SIG-M5 treated with dmso at 0.1 percent for 504 hours (cell line): ENCODE data around the gene KIF20A.
"Not testable (repeated sequence)": the region's sequence is repeated elsewhere in the genome, so short reads cannot be mapped to it uniquely, and the experiment has no call there.

Experiments
- DNase-seq: peaks from one replicate; lab custom pipeline; 2025; ENCODE audit not compliant: unreplicated experiment; lab: John Stamatoyannopoulos, UW

Gene KIF20A

GRCh38 chr5:138178516-138179276 is at the start of gene KIF20A, which contains the start of gene BRD8:
Gene KIF20A, plus strand, starts transcription at chr5:138179112. Its CDS starts 569 bp downstream, at chr5:138179681.
Gene BRD8, minus strand, starts transcription at chr5:138178630. Its CDS starts 16 bp downstream, at chr5:138178614.
- DNase-seq: peak; percentile 99

DNA sequence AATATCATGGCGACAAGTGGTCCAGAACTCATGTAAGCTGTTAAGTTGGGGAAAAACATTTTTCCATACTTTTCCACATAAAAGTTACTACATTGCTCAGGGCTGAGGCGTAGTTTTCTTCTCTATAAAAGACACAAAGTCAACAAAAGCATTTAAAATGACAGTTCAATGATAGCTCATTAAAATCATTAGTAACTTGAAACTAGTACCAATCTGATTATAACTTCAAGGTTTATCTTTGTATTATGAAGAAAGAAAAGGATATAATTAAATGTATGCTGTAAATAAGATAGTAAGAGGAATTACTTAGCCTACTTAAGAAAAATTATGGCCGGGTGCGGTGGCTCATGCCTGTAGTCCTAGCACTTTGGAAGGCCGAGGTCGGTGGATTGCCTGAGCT is 49.6 kb upstream of the KIF20A start:
- no peak for DNase-seq

DNA sequence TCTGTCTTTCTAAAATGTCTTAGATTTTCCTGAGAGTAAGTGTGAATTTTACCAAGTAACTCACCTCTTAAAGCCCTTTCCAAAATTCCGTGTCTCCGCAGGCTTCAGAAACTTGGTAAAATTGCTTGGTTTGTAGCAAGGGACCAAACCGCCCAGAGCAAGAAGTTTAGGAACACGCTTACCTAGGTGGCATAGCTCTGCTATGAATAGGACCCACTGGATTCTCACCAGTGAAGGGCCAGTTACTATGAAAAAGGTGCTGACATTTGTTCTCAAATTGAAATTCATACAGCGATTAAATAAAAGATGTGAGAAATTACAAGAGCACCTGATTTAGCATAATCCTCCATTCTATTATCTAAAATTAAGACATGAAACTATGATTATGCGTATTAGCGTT is 46.4 kb upstream of the KIF20A start:
- DNase-seq: no peak

- no peak for DNase-seq
Observed at GRCh38 chr5:138138949-138139780, 39.7 kb upstream of the KIF20A start, which contains the start of gene NME5. Gene NME5, minus strand, starts transcription at chr5:138139428. Its CDS starts 648 bp downstream, at chr5:138138780.

GRCh38 chr5:138139781-138140090 is 39.2 kb upstream of the KIF20A start:
- DNase-seq: peak; percentile 22

- no peak for DNase-seq
Observed at GRCh38 chr5:138140268-138140667, 38.6 kb upstream of the KIF20A start.

- no peak for DNase-seq
Observed at GRCh38 chr5:138141734-138142133, 37.2 kb upstream of the KIF20A start.

GRCh38 chr5:138143578-138143977 is 35.3 kb upstream of the KIF20A start:
- DNase-seq: not testable (repeated sequence)

DNA sequence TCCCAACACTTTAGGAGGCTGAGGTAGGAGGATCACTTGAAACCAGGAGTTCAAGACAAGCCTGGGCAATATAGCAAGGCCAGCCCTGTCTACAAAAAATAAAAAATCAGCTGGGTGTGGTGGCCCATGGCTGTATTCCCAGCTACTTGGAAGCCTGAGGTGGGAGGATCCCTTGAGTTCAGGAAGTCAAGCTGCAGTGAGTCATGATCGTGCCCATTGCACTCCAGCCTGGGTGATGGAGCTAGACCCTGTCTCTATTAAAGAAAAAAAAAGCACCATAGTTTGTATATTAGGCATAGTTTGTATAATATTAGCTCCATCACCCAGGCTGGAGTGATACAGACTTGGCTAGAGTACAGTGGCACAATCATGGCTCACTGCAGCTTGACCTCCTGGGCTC is 30.1 kb upstream of the KIF20A start:
- DNase-seq: no peak

DNA sequence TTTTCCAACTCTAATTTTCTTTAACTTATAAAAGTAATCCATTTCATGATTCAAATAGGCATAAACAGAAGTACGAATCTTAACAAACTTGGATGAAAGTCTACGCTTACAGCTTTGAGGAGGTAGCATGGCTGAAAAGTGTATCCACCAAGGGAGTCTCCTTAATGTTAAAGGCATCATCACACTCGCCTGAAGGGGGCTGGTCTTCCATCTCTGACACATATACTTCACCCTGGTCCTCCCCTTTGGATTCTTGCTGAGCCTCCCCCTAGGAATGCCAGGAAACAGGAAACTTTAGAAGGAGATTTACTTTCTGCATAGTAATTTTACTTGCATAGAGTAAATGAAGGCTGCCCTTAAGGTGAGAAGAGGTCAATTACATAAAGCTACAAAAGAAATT is 29.4 kb upstream of the KIF20A start:
- no peak for DNase-seq

- DNase-seq: not testable (repeated sequence)
Observed at GRCh38 chr5:138155977-138156376, 22.9 kb upstream of the KIF20A start.

DNA sequence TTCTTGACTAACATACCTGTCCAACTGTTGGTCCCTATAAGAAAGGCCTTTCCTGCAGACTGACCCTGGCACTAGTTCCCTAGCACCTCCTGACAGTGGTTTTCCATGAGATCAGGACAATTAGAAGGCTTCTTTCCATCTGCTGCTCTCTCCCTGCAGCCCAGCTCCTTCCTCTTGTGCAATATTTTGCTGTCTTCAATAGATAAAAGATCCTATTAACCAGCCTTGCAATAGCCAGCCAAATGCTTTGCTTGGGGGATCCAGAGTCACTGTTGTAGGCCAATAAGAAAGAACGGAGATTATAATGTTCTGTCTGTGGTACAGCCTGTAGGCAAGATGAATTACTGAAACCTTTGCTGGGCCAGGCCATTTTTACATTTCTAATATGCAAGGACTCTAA is 21.3 kb upstream of the KIF20A start:
- no peak for DNase-seq

DNA sequence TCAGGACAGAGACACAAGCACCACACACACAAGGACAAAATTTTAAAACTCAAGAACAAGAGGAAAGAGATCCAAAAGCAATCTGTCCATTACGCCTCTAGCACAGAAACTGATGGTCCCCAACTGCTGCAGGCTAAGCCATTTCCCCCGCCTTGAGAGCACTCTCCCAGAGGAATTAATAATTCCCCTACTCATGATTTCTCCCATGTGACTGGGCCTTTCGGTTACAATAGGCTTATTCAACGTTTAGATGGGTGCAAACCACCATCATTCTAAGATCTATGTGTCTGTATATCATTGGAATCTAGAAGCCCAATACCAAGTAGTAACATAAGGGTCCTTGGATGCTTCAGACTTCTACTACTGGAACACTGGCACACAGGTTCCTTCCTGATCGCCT is 19.2 kb upstream of the KIF20A start:
- DNase-seq: no peak

GRCh38 chr5:138160706-138161105 is 18.2 kb upstream of the KIF20A start:
- DNase-seq: no peak

- DNase-seq: no peak
Observed at GRCh38 chr5:138163721-138164120, 15.2 kb upstream of the KIF20A start.

GRCh38 chr5:138169124-138169523 is 9.8 kb upstream of the KIF20A start:
- DNase-seq: no peak

DNA sequence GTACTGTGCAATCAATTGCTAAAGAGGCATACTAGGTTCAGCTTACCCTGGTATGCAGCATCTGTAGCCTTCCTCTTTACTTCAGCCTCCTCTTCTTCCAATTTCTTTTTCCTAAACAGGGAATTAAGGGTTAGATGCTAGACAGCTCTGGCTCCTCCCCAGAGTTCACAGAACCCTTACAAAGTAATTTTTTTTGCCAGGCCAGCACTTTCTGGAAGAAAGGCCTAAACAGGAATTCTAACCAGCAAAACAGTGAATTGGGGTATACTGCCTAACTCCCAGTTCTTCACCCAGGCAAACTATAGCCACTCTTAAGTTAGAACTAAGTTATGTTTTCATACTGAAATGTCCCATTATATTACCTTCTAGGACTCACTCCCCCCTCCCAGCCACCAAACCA is 8.6 kb upstream of the KIF20A start:
- DNase-seq: no peak

DNA sequence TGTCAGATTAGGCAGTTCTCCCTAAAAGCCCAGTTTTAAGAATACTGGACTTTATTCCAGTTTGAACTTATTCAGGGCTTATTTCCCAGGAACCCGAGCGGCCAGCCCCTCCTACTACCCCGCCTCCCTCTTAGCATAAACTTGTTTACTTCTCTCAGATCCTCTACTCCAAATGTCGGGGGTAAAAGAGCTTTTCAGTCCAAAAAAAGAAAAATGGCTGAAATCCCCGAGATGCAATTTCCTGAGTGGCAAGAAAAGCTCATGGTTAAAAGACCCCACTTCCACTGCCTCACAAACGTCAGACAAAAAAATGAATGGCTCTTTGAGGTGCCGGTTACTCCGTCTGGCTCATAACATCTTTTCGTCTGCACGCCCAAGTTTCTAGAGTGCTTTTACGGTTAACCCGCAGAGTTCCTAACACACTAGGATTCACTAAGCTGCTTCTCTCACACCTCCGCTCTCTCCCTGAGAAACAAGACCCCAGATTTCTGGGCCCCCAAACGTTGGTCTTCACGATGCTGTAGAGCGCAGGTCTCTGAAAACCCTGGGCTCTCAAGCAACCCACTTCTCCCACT is 884 bp upstream of the KIF20A start:
- DNase-seq: peak; percentile 24

DNA sequence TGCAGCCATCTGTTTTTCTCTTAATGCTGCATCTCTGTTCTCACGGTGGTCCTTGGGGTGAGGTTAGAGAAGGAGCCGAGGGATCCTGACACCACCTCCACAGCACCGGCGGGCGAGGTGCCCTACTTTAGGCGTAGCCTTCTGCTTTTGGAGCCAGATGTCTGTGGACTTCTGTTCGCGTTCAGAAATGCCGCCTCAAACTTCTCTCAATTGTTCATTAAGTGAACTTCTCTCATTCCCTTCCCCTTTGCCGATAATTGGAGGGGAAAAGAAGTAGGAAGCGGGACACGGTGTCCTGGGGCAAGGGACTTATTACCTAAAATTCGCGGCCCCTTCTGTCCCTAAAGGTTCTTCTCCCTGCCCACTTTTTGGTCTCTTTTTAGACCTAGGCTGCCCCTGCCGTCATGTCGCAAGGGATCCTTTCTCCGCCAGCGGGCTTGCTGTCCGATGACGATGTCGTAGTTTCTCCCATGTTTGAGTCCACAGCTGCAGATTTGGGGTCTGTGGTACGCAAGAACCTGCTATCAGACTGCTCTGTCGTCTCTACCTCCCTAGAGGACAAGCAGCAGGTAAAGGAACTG is 455 bp downstream of the KIF20A start:
- DNase-seq: peak; percentile 33

DNA sequence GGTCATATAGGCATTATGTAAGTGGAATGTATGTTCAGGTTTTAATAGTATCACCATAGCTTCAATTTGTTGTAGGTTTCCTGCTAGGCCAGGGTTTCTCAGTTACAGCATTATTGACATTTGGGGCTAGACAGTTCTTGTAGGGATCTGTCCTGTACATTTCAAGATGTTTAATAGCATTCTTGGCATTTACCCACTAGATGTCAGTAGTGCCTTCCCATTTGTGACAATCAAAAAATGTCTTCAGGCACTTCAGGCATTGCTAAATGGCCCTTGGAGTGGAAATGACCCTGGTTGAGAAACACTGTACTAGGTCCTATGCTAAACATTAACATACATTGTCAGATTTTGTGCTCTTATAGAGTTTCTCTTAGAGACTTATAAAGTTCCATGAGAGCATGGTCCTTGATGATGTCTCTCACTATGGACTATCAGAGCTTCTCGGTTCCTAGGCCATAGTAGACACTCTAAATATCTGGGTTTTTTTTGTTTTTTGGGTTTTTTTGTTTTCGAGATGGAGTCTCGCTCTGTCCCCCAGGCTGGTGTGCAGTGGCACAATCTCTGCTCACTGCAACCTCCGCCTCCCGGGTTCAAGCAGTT is 1.4 kb downstream of the KIF20A start:
- peak; percentile 94 for DNase-seq

GRCh38 chr5:138180841-138181240 is 1.9 kb downstream of the KIF20A start:
- no peak for DNase-seq
